ENCODE results near the gene ACACA. TPM values are rescaled to one million over a fixed set of nuclear protein-coding genes. Genes with fewer than 3 reads are reported as not detected.

The ACACA gene
- total and polyA plus RNA-seq, 4 donors: 6.1 to 49.9 (median 23.7) TPM

DNA sequence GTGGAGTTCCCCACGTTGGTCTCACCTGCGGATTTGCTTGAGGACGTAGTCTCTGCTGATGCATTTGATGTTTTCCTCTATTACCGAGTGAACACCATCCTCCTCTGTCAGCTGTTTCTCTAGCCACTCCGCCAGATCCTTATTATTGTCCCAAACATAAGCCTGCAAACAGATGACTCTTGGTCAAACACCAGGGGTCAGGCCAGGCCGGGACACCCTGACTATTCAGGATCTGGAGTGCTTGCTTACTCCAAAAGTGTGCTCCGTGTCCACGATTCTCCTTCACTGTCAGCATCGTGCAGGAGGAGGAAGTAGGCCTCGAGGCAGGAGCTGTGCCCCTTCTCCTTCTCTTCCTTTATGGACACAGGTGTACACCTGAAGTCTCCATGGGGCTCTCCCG, 317.7 kb downstream of the ACACA start:
- peaks cover 8 to 21% of the 10 kb centered on the region in 2 donors for H3K36me3 ChIP-seq (ENCODE audit: control insufficient read depth in 1 of 2, insufficient read depth in 2 of 2, low read length in 1 of 2)
- H3K27me3 ChIP-seq (ENCODE audit: control insufficient read depth in 1 of 2, insufficient read depth in 2 of 2, low read length in 1 of 2): no peaks in the 10 kb centered on the region
- no peaks in the 10 kb centered on the region for H3K4me1 ChIP-seq (ENCODE audit: control insufficient read depth in 1 of 2, insufficient read depth in 2 of 2, low read length in 2 of 2)
- 86% methylated on average over 11 of the region's 11 CpGs for WGBS, 2 donors
- no peak overlapping the region for H3K4me3 ChIP-seq (ENCODE audit: low read length in 2 of 2)
- H3K27ac ChIP-seq (ENCODE audit: low read depth in 1 of 2, low read length in 2 of 2): no peak overlapping the region
- ATAC-seq (ENCODE audit: low FRiP score) (no peak), DNase-seq (no peak)
- intact Hi-C loops (cut with DNase I): no loop called here
- no peaks in the 10 kb centered on the region for H3K9me3 ChIP-seq (ENCODE audit: control insufficient read depth, low read length)

DNA sequence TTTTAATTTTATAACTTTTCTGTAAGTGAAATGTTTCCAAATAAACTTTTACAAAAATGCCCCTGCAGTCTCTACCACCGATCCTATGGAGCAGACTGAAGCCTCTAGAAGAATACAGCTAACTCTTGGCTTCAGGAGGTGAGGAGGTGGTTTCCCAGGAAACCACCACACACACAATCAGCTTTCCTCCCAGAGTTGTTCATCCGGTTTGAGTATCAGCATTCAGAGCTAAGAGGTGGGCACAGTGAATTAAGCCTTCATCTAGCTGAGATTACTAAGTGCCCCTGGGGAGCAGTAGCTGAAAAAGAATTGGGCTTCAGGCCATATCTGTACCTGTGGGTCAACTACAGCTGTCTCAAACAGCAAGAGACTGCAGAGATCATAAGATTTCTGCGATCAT, 318.2 kb downstream of the ACACA start:
- Histone ChIP-seq H3K27ac (ENCODE audit: low read depth in 1 of 2, low read length in 2 of 2) (no peak overlapping the region), H3K4me1 (ENCODE audit: control insufficient read depth in 1 of 2, insufficient read depth in 2 of 2, low read length in 2 of 2) (no peaks in the 10 kb centered on the region), H3K27me3 (ENCODE audit: control insufficient read depth in 1 of 2, insufficient read depth in 2 of 2, low read length in 1 of 2) (no peaks in the 10 kb centered on the region), H3K36me3 (ENCODE audit: control insufficient read depth in 1 of 2, insufficient read depth in 2 of 2, low read length in 1 of 2) (peaks cover 8 to 21% of the 10 kb centered on the region in 2 donors), H3K4me3 (ENCODE audit: low read length in 2 of 2) (no peak overlapping the region), H3K9me3 (ENCODE audit: control insufficient read depth, low read length) (no peaks in the 10 kb centered on the region)
- WGBS, 2 donors: 71 to 73% methylated on average over 3 of the region's 3 CpGs
- DNase-seq (no peak), ATAC-seq (ENCODE audit: low FRiP score) (no peak)
- intact Hi-C loops (cut with DNase I): no loop called here

GRCh38 chr17:37087683-37088082, 319.0 kb downstream of the ACACA start:
- intact Hi-C loops (cut with DNase I): no loop called here
- Histone ChIP-seq H3K4me3 (ENCODE audit: low read length in 2 of 2) (no peak overlapping the region), H3K4me1 (ENCODE audit: control insufficient read depth in 1 of 2, insufficient read depth in 2 of 2, low read length in 2 of 2) (no peaks in the 10 kb centered on the region), H3K36me3 (ENCODE audit: control insufficient read depth in 1 of 2, insufficient read depth in 2 of 2, low read length in 1 of 2) (peaks cover 8 to 21% of the 10 kb centered on the region in 2 donors), H3K27me3 (ENCODE audit: control insufficient read depth in 1 of 2, insufficient read depth in 2 of 2, low read length in 1 of 2) (no peaks in the 10 kb centered on the region), H3K27ac (ENCODE audit: low read depth in 1 of 2, low read length in 2 of 2) (no peak overlapping the region), H3K9me3 (ENCODE audit: control insufficient read depth, low read length) (no peaks in the 10 kb centered on the region)
- ATAC-seq (ENCODE audit: low FRiP score) (no peak), DNase-seq (no peak)
- 93% methylated on average over 5 of the region's 5 CpGs for WGBS, 2 donors

GRCh38 chr17:37086948-37087347, 319.7 kb downstream of the ACACA start:
- Histone ChIP-seq H3K27me3 (ENCODE audit: control insufficient read depth in 1 of 2, insufficient read depth in 2 of 2, low read length in 1 of 2) (no peaks in the 10 kb centered on the region), H3K27ac (ENCODE audit: low read depth in 1 of 2, low read length in 2 of 2) (no peak overlapping the region), H3K36me3 (ENCODE audit: control insufficient read depth in 1 of 2, insufficient read depth in 2 of 2, low read length in 1 of 2) (peaks cover 8 to 21% of the 10 kb centered on the region in 2 donors), H3K9me3 (ENCODE audit: control insufficient read depth, low read length) (no peaks in the 10 kb centered on the region), H3K4me3 (ENCODE audit: low read length in 2 of 2) (no peak overlapping the region), H3K4me1 (ENCODE audit: control insufficient read depth in 1 of 2, insufficient read depth in 2 of 2, low read length in 2 of 2) (no peaks in the 10 kb centered on the region)
- intact Hi-C loops (cut with DNase I): no loop called here
- DNase-seq (no peak), ATAC-seq (ENCODE audit: low FRiP score) (no peak)
- whole genome bisulfite sequencing, 2 donors: 83 to 84% methylated on average over 3 of the region's 3 CpGs

GRCh38 chr17:37086334-37086733, 320.3 kb downstream of the ACACA start:
- Histone ChIP-seq H3K9me3 (ENCODE audit: control insufficient read depth, low read length) (no peaks in the 10 kb centered on the region), H3K4me3 (ENCODE audit: low read length in 2 of 2) (no peak overlapping the region), H3K27me3 (ENCODE audit: control insufficient read depth in 1 of 2, insufficient read depth in 2 of 2, low read length in 1 of 2) (no peaks in the 10 kb centered on the region), H3K36me3 (ENCODE audit: control insufficient read depth in 1 of 2, insufficient read depth in 2 of 2, low read length in 1 of 2) (peaks cover 8 to 21% of the 10 kb centered on the region in 2 donors), H3K27ac (ENCODE audit: low read depth in 1 of 2, low read length in 2 of 2) (no peak overlapping the region), H3K4me1 (ENCODE audit: control insufficient read depth in 1 of 2, insufficient read depth in 2 of 2, low read length in 2 of 2) (no peaks in the 10 kb centered on the region)
- intact Hi-C loops (cut with DNase I): no loop called here
- no peak for ATAC-seq (ENCODE audit: low FRiP score)
- WGBS, 2 donors: 92 to 95% methylated on average over 3 of the region's 3 CpGs
- DNase-seq: no peak

GRCh38 chr17:37084372-37084771, 322.3 kb downstream of the ACACA start:
- no peaks in the 10 kb centered on the region for H3K9me3 ChIP-seq (ENCODE audit: control insufficient read depth, low read length)

DNA sequence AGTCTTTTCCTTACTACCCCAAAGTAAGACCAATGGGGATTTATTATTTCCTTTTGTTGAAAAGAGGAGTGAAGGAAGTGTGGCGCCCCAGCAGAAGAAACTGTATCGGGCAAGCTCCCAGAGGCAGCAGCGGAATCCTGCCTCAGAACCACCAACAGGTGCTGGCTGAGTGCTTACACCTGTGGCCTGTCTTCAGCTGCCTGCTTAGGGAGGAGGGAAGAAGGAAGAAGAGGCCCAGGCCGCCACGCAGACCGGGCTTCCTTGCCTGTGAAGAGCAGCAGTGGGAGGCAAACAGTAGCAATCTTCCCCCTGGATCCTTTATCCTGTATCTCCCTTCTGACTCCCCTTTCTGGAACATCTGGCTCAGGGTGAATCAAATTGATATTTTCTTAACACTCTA, 323.2 kb downstream of the ACACA start:
- Histone ChIP-seq H3K27ac (ENCODE audit: low read depth in 1 of 2, low read length in 2 of 2) (no peak overlapping the region), H3K4me1 (ENCODE audit: control insufficient read depth in 1 of 2, insufficient read depth in 2 of 2, low read length in 2 of 2) (no peaks in the 10 kb centered on the region), H3K9me3 (ENCODE audit: control insufficient read depth, low read length) (no peaks in the 10 kb centered on the region), H3K4me3 (ENCODE audit: low read length in 2 of 2) (no peak overlapping the region), H3K36me3 (ENCODE audit: control insufficient read depth in 1 of 2, insufficient read depth in 2 of 2, low read length in 1 of 2) (peaks cover 8 to 18% of the 10 kb centered on the region in 2 donors), H3K27me3 (ENCODE audit: control insufficient read depth in 1 of 2, insufficient read depth in 2 of 2, low read length in 1 of 2) (no peaks in the 10 kb centered on the region)
- WGBS, 2 donors: 78 to 80% methylated on average over 6 of the region's 6 CpGs
- intact Hi-C loops (cut with DNase I): no loop called here
- DNase-seq (no peak), ATAC-seq (ENCODE audit: low FRiP score) (no peak)

More at GRCh38 chr17:37084372-37084771, 322.3 kb downstream of the ACACA start:
- Histone ChIP-seq H3K4me1 (ENCODE audit: control insufficient read depth in 1 of 2, insufficient read depth in 2 of 2, low read length in 2 of 2) (no peaks in the 10 kb centered on the region), H3K27me3 (ENCODE audit: control insufficient read depth in 1 of 2, insufficient read depth in 2 of 2, low read length in 1 of 2) (no peaks in the 10 kb centered on the region), H3K4me3 (ENCODE audit: low read length in 2 of 2) (no peak overlapping the region), H3K36me3 (ENCODE audit: control insufficient read depth in 1 of 2, insufficient read depth in 2 of 2, low read length in 1 of 2) (peaks cover 8 to 19% of the 10 kb centered on the region in 2 donors), H3K27ac (ENCODE audit: low read depth in 1 of 2, low read length in 2 of 2) (no peak overlapping the region)
- intact Hi-C loops (cut with DNase I): no loop called here
- ATAC-seq (ENCODE audit: low FRiP score) (no peak), DNase-seq (no peak)
- 83 to 91% methylated on average over 5 of the region's 5 CpGs for WGBS, 2 donors

GRCh38 chr17:37082985-37083384, 323.7 kb downstream of the ACACA start:
- Histone ChIP-seq H3K36me3 (ENCODE audit: control insufficient read depth in 1 of 2, insufficient read depth in 2 of 2, low read length in 1 of 2) (peaks cover 8 to 18% of the 10 kb centered on the region in 2 donors), H3K27me3 (ENCODE audit: control insufficient read depth in 1 of 2, insufficient read depth in 2 of 2, low read length in 1 of 2) (no peaks in the 10 kb centered on the region), H3K4me1 (ENCODE audit: control insufficient read depth in 1 of 2, insufficient read depth in 2 of 2, low read length in 2 of 2) (no peaks in the 10 kb centered on the region), H3K9me3 (ENCODE audit: control insufficient read depth, low read length) (no peaks in the 10 kb centered on the region), H3K4me3 (ENCODE audit: low read length in 2 of 2) (no peak overlapping the region), H3K27ac (ENCODE audit: low read depth in 1 of 2, low read length in 2 of 2) (no peak overlapping the region)
- DNase-seq (no peak), ATAC-seq (ENCODE audit: low FRiP score) (no peak)
- WGBS, 2 donors: 84 to 89% methylated on average over 4 of the region's 4 CpGs
- intact Hi-C loops (cut with DNase I): no loop called here

GRCh38 chr17:37082311-37082860, 324.2 kb downstream of the ACACA start:
- intact Hi-C loops (cut with DNase I): no loop called here
- H3K27ac ChIP-seq (ENCODE audit: low read depth in 1 of 2, low read length in 2 of 2): no peak overlapping the region
- WGBS, 2 donors: 75 to 82% methylated on average over 8 of the region's 8 CpGs
- H3K9me3 ChIP-seq (ENCODE audit: control insufficient read depth, low read length): no peaks in the 10 kb centered on the region
- DNase-seq: no peak
- no peak for ATAC-seq (ENCODE audit: low FRiP score)
- no peaks in the 10 kb centered on the region for H3K4me1 ChIP-seq (ENCODE audit: control insufficient read depth in 1 of 2, insufficient read depth in 2 of 2, low read length in 2 of 2)
- no peak overlapping the region for H3K4me3 ChIP-seq (ENCODE audit: low read length in 2 of 2)
- no peaks in the 10 kb centered on the region for H3K27me3 ChIP-seq (ENCODE audit: control insufficient read depth in 1 of 2, insufficient read depth in 2 of 2, low read length in 1 of 2)
- H3K36me3 ChIP-seq (ENCODE audit: control insufficient read depth in 1 of 2, insufficient read depth in 2 of 2, low read length in 1 of 2): peaks cover 8 to 17% of the 10 kb centered on the region in 2 donors
